IPS DF 19.7 (cell line): ENCODE measurements around the gene CEBPE.
A peak's percentile ranks its signal among the peaks of the same experiment; 100 is the strongest.

ENCODE experiments used
- DNase-seq: peaks from one replicate; pipeline ENCODE4 v3.0.0-alpha.2; 2013; ENCODE audit warnings: low read depth, low spot score

The CEBPE gene

DNA sequence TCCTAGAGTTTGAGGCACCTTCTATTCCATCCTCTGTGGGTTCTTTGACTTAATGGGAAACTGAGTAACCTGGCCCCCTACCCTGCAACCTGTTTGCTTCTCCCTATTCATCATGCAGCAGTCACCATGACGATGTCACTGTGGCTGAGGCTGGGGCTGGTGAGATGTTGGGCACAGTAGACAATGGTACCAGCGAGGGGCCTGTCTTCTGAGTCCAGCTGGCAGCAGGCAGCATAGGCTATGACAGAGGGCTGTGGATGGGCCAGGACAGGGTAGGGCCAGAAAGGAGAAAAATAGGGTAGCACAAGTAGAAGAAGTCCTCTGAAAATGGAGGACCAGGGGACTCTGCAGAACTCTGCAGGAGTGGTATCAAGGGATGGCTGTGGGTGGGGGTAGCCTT is 16.3 kb downstream of the CEBPE start:
- no peak for DNase-seq

DNA sequence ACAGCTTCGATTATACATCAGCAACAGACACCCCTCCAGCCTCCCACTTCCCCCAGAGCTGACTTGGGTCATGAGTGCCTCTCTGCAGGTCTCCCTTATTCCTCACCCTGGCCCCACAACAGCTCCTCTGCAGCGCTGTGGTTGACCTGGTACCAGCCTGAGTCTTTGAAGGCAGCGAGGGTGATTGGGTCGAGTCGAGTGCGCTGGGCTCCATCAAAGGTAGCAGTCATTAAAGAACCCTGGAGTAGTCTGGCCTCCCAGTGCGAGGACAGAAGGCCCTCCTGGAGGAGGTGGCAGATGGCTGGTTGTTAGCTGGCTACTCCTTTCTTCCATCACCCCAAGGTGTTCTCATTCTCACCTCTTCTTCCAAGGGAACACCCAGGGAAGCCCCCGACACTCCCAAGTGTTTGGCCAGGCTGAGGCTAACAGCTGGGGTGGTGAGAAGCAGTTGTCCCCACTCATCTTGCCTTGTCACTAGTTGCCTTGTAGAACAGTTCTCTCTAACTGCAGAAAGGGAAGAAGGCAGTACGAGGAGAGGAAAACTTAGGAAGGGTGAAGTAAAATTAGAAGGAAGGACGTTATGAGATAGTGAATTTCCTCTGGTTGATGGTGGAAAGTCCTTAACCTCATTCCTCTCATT is 16.9 kb downstream of the CEBPE start:
- DNase-seq = no peak

DNA sequence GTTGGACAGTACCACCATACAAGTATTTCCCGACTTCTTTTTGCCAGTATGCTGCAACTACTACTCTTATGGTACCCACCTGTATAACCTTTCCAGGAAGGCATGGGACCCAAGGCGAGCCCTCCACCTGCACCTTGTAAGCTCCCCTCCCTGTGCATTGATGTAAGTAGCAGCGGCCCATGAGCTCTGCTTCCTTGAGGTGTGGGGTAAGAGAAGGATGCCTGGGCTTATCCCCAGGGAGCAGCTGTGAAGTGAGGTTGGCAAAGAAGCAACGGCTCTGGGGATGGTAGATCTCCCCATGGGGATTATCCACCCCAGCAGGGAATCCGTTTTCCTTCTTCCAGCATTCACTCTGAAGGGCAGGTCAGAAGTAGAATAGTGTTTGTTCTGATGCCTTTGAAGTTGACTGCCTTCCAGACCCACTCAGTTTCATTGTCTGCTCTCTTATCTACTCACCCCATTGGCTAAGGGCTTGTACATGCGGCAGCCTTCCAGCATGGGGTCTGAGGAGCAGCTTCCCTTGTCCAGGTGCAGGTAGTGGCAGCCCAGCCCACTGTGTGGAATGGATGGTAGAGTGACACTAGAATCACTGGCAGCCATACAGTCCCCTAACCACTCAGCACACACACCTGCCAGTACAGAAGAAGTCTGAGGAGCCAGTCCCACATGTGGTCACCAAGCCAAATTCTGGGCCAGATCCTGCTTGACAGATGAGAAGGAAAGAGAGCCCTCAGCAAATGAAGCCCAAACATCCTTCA is 17.7 kb downstream of the CEBPE start:
- DNase-seq = no peak

DNA sequence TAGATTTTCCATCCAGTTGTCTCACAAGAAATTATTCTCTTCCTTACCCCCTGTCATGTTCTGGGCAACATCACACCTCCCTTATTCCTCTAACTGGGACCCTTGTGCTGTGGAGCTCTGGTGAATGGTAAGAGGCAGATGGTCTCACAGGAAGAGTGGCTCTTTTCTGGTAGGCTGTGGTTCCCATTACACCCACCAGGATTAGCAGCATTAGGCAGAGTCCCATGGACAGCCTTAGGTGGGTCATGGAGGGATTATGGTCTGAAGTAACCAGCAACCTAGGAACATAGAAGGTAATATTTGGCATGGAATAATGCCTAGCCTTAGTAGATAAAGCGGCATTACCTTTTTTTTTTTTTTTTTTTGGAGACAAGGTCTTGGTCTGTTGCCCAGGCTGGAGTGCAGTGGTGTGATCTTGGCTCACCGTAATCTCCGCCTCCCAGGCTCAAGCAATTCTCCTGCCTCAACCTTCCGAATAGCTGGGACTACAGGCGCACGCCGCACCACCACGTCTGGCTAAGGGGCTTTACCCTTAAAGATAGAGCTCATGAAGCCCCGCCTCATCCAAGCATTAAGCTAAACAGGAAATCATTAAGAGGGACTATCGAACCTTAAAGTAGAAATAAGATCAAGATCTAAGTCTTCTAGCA is 19.7 kb downstream of the CEBPE start:
- DNase-seq = no peak

DNA sequence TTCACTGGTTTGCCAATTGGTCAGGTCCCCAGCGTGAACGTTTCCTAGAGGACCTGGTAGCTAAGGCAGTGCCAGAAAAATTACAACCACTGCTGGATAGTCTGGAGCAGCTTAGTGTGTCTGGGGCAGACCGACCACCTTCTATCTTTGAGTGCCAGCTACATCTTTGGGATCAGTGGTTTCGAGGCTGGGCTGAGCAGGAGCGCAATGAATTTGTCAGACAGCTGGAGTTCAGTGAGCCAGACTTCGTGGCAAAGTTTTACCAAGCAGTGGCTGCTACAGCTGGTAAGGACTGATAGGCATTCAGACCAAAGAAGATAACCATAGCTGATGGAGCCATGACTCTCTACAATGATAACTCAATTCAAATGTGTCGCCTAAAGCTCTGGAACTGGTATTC is 21.3 kb downstream of the CEBPE start:
- no peak for DNase-seq

DNA sequence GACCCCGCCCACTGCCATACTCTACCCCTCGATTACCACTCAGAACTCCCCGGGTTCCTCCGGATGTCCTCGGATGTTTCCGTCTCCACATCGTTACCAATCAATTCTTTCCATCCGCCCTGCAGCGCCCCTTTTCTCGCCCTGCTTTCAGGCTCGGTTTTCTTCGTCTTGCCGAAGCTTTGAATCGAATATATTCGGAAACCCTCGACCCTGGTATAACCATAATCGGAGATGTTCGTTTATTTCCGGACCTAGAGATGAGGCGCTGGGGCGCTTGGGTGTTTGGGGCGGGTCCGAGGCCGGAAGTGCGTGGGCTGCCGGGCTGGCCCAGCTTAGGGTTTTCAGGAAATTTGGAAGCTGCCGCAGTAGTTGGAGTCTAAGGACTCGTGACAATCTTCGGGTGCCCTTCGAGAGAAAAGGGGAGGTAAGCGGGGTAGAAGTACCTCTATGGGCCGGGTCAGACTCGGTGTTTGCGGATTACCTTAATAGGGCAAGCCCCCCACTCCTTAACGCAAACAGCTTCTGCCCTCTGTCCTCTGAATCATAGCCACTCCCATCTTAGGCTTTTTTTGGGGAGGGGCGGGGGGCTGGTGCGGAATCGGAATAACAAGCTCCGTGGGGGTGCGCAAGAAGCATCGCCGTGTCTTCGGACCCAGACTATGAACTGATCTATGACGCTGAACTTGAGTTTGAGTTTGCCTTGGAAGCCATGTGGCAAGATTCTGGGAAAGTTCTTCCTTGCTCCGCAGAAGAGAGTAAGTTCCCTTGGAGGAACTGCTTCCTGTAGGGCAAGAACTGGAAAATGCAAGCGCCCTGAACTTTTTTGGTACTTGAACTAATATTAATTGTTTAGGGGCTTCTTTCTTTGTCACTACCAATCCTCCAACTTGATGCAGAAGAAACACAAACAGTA is 23.6 kb downstream of the CEBPE start, which contains the start of gene C14orf119:
C14orf119 (plus strand) TSS at position 310 of the 913 bp plus-strand sequence. CDS start 2,154 bp downstream, outside the sequence.
- peak; percentile 96 for DNase-seq

DNA sequence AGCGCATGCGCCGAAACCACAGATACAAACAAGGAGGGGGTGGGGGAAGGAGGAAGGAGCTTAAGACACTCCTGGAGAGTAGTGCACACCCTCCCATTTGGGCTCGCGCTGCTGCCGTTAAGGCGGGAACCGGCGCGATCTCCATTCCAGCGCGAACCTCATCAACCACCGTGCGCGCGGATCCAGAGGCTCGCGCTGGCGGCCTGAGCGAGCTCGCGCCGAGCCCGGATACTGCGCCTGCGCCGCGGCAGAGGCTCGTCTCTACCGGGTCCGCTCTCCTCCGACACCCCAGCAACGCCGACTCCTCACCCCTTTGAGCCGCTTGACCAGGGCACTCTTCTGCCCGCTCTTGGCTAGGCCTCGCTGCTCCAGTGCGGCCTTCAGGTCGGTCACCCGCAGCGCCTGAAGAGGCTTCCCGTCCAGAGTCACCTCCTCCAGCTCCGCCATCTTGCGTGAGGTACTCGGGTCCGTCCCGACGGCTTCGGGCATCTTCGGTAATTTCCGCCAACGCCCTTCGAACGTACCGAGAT is 24.3 kb downstream of the CEBPE start, which contains the start of gene ACIN1:
ACIN1 (minus strand) TSS at position 471 of the 530 bp plus-strand sequence; CDS start at position 447, 24 bp downstream.
- DNase-seq = no peak

DNA sequence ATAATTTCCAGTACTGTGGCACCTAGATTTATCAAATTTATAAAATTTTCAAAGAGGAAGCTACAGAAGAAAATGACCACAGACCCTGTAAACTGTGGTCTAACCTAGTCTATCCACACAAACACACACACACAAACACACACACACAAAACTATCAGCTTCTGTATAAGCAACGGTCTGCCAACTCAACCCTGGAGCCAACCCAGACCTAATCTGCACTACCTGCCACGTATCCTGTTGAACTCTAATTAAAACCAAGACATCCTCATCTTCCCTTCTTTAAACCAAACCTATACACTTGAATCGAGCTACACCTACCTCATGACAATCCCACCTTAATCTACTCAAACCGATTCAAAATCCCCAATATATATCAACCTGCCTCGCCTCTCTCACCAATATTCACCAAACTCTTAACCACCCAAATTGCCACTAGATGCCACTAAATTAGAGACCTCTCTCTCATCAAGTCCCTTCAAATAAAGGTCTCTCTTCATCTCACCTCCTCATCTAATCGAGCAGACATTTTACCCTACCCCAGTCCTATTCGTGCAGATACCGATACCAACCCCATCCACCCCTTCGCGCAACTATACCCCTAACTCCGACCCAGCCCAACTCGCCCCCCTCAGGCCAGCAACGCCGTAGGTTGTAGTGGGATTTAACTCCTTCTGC is 24.9 kb downstream of the CEBPE start:
- peak; percentile 80 for DNase-seq

DNA sequence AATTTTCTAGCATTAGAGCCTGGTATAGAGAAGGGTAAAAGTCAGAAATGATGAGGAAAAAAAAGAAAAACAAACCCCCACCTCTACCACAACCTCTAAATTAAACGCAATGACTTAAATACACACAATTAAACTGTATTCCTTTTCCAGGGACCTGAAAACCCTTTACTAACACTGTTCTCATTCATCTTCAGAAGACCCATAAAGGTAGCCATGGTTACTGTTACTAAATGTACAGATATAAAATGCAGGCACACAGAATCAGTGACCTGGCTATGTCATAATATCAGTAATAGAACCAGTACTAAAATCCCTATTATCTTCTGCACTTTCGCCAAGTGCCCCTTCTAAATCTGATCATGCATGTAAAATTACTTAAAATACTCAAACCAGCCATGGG is 25.5 kb downstream of the CEBPE start:
- DNase-seq = no peak

DNA sequence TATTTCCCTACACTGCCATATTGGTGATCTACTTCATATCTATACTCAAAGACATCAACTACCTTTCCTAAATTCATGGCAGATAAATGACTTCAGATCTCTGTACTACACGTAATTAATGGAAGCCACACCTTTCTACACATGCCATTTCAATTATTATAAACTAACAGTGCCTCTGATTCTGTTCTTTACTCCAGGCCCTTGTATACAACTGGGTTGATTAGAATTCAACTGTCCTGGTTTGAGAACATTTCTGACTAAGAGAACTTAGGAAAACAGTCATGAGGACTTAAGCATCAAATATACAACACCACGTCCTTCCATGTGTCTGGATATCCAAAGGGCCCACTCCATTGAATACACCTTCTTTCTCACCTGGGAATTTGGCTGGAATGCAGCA is 26.0 kb downstream of the CEBPE start:
- no peak for DNase-seq

DNA sequence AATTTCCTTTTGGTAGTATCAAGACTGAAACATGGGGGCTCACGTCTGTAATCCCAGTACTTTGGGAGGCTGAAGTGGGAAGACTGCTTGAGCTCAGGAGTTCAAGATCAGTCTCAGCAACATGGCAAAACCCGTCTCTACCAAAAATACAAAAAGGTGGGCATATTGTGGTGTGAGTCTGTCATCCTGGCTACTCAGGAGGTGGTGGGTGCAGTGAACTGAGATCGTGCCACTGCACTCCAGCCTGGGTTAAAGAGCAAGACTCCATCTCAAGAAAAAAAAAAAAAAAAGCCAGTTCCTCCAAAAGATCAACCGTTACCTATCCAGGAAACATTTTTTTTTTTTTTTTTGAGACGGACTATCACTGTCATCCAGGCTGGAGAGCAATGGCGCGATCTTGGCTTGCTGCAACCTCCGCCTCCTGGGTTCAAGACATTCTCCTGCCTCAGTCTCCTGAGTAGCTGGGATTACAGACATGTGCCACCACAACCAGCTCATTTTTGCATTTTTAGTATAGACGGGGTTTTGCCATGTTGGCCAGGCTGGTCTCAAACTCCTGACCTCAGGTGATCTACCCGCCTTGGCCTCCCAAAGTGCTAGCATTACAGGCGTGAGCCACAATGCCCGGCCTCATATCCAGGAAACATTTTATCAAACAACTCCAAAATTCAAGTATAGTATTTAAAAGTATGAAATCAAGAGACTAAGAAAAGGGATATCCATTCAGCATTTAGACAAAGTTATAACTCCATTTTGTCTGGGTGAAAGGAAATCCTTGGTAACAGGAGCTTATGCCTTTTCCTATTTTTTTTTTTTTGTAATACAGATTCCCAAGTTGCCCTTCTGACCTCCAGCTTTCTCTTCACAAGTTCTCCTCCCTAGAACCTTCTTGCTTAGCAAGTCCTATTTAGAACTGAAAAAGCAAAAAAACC is 27.5 kb downstream of the CEBPE start:
- DNase-seq = no peak

DNA sequence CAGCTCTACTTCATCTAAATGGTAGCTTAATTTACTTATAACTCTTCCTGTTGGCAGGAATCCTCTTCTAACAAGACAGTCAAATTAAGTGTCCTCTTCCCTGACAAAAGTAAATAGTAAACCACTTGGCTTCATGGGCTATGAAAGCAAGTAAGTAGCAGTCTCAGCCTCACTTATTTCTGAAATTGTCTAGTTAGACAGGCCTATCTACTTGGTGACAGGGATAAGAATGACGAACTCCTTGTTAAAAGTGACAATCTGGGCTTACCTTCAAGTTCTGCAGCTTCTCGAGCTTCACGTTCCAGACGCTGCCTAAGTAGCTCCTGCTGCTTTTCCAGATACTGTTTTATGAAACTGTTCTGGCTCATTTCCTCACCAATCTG is 28.8 kb downstream of the CEBPE start:
- DNase-seq = no peak

DNA sequence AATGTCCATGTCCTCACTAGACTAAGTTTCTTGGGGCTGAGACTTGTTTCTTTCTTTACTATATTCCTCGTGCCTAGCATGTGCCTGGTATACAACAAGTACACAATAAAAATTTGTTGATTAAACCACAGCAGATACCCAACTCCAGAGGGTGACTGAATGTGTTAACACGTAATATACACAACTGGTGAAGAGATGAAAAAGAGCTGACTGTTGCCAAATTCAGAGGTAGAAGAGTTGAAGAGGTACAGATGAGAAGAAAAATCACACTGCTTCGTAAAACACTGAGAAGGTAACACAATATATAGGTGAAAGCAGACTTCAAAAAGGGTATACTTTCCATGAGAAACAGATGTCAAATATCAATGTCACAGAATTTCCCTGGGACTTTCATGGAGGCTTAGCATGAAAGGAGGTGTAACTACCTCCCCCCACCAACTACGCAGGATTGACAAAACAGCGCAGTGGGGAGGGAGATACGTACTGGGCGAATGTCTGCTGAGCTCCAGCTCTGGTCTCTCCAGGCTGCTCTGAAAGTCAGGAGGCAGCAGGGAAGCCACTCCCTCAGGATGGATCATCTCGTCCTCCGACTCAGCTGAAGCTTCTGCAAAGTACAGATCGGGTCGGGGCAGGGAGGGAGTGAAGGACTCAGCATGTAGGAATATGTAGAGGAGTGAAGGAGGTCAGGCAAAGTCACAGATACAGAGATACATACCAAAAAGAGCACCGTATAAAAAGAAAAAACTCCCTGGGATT is 29.4 kb downstream of the CEBPE start:
- no peak for DNase-seq

DNA sequence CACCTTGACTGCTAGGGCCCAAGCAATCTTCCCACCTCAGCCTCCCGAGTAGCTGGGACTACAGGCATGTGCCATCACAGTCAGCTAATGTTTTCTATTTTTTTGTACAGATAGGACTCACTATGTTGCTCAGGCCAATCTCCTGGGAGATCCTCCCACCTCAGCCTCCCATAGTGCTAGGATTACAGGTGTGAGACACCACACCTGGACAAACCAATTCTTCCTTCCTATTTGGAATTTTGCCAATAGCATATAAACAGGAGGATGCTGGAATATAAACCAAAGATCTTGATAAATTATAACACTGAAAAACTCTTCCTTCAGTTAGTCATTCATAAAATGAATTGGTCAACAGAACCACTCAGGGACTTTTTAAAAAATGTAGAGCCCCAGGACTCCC is 32.5 kb downstream of the CEBPE start:
- no peak for DNase-seq

DNA sequence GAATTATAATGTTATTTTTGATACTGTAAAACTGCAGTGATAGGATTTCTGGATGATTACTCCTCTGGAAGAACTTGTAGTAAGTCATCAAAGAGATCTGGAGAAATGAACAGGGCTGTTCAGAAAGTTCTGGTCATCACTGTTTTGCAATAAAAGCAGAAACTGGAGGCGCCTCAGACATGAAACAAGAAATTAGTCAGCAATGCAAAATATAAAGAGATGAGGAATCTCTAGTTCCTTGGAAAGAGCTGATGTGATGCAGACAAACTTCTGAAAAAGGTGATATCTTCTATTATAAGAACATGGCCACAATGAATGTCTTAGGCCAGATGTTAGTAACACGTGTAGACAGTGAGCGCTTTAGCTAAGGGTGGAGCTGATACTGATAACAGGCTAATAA is 33.6 kb downstream of the CEBPE start:
- no peak for DNase-seq

DNA sequence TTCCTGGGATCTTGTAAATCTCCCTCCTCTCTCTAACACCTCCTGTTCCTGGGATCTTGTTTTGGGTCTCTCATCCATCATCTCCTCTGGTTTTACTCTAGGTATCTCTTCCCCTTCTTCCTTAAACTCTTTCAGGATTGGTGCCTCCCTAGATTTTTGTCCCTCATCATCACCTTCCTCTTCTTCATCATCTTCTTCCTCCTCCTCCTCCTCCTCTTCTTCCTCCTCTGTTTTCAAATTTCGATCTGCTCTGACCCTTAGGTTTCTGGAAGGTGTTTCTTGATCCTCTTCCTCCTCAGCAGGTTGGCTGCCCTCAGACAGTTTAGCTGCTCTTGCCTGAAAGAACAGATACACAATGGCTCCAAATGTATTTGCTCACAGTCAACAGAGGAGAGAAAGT is 38.6 kb downstream of the CEBPE start:
- DNase-seq = no peak

DNA sequence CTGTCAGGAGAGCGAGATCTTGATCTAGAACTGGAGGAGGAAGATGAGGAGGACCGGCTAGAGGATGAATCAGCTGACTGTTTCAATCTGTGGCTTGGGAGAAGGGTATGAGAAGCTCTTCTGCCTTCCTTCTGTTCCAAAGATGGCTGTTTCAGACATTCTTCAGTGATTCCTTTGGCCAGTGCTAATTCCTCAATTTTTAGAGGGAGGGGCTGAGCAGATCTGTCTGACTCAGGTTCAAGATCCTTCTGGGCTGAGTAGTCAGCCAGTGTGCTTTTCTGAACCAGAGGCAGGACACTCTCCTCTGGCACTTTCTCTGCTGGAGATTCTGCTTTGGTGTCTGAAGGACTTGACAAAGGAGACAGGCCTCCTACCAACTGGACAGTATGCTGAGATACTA is 39.3 kb downstream of the CEBPE start:
- DNase-seq = no peak

DNA sequence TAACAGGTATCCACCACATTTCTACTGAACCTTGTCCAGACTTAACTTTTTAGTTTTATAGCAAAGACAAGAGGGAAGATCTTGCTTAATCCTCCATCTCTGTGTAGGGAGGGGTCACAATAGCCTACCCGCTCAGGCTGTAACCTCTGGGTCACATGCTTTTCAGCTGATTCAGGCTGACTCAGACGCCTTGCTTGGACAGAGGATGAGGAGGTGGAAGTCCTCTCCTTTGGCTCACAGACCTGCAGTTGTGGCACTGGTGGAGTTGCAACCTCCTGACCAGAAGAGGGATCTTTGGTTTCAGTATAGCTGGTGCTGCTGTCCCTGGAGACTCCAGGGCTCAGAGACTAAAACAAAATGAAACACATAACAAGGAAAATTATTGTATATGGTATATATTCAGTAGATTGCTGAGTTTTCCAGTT is 40.4 kb downstream of the CEBPE start:
- DNase-seq = no peak

DNA sequence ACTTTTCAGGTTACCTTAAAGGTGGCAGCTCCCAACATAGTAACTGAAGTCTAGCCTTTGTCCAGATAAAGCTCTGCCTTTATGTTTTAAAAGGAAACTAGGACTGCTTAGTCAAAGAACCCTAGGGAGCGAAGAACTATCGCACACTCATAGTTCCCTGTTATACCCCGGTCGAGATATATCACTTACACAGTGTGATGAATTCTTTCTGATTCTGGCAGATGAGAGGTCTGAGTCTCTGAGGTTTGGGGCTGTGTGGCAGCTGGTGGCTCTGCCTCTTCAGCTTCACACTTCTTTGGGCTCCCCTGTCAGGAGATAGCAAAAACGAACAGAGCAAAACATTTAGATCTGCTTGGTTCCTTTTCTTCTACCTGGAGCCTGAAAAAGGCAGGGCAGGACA is 41.1 kb downstream of the CEBPE start:
- no peak for DNase-seq
